HUDEP-2 (cell line): ENCODE data around the gene DMD.
"Not testable (repeated sequence)": the region's sequence is repeated elsewhere in the genome, so short reads cannot be mapped to it uniquely, and the experiment has no call there.

Source experiments
- DNase-seq, 76 experiments: peaks; one replicate each; lab custom pipeline; 2025; ENCODE audit not compliant: unreplicated experiment in 76 of 76; lab: John Stamatoyannopoulos, UW

Gene DMD

DNA sequence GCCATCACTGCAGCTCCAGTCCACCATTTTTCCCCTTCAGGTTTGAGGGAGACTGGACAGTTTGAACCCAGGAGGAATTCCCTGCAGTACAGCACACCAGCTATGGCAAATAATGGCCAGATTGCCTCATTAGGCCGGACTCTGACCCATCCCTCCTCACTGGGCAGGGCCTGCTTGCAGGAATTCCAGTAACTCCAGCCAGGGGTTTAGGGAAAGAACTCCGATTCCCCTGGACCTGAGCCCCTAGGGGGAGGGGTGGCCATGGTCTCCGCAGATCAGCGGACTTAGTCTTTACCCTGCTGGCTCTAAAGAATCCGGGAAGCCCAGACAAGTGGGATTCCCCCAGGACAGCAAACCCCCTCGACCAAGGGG lies 342.8 kb downstream of the DMD start:
- no peak for DNase-seq

DNA sequence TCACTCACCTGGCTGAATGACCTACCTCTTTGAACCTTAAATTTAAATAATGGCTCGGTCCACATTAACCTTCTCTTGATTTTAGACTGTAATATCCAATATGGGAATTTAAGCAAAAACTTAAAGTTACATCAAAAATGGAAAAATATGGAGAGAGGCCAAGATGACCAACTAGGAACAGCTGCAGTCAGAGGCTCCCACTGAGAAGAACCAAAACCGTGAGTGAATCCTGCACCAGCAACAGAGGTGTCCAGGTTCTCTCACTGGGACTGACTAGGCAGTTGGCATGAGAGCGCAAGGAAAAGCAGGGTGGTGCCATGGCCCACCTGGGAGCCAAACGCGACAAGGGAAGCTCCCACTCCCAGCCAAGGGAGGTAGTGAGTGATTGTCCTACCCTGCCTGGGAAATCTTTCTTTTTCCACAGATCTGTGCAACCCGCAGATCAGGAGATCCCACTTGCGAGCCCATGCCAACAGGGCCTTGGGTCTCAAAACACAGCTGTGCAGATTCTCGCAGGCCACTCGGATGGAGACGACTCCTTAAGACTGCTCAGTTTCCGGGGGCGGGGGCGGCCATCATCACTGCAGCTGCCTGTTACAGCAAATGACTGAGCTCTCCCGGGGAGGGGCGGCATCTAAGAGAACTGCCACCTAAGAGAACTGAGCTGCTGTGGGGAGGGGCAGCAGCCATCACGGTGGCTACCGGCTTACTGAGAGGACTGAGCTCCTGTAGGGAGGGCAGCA lies 343.4 kb downstream of the DMD start:
- no peak for DNase-seq

DNA sequence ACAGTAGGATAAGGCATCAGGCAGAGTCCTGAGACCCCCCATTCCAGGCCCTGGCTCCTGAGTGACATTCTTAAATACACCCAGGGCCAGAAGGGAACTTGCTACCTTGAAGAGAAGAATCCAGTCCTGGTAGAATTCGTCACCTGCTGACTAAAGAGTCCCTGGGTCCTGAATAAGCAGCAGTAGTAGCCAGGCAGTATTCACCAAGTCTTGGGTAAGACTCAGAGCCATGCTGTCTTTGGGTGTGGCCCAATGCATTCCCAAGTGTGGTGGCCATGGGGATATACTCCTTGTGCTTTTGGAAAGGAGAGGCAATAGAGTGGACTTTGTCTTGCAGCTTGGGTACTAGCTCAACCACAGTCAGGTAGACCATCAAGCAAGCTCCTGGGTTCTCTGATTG lies 359.1 kb downstream of the DMD start:
- no peak for DNase-seq

DNA sequence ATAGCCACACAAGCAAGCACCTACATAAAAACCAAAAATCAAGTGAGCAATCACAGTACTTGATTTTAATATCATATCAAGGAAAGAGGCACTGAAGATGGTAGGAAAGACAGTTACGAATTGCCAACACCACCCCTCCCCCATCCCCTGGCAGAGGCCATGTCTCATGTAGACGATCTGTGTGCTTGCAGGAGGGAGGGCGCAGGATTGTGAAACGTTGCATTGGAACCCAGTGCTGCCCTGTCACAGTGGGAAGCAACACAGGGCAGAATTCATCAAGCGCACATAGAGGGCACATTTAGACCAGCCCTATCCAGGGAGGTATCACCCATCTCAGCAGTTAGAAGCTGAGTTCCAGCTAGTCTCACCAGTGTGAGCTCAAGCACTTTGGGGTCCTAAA lies 359.8 kb downstream of the DMD start:
- no peak for DNase-seq

DNA sequence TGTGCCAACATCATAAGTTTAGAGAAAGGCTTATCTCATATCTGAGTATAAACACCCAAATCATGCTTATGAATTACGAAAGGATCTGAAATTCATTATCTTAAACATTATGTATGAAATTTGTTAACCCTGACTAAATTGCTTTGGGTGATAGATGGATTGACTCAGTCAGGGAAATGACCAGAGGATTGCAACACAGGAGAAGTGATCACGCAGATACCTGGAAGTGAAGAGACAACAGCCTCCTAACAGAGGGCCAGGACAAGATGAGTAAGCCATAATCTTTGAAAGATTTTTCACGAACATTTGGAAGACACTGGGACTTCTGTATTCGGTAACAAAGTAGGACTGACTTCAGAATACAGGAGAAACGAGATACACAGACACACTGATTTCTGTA lies 363.4 kb downstream of the DMD start:
- no peak for DNase-seq

DNA sequence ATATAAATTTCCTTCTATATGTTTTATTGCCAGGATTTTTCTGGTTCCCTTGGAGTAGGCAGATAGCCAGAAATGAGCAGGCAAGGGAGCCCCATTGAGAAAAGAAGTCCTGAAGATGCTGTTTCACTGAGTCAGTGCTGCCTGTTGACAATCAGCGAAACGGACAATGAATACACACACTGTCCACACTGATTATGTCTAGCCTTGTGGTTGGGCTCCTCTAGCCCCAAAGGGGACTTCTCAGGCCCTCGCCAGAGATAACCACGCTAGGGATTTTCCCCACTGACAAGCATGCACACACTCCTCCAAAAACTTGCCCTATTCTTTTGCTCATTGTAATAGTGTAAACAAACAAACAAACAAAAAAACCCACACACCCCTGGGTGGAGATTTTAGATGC lies 369.3 kb downstream of the DMD start:
- no peak for DNase-seq

DNA sequence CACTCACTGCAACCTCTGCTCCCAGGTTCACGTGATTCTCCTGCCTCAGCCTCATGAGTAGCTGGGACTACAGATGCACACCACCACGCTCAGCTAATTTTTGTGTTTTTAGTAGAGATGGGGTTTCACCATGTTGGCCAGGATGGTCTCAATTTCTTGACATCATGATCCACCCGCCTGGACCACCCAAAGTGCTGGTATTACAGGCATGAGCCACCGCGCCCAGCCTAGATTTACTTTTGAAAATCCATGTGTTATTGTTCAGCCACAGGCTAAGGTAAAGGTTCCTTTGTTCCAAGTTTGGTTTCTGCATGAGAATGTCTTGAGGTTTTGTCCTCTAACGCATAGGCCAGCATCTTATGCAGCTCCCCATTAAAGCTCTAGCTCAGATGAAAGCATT lies 371.6 kb downstream of the DMD start:
- no peak for DNase-seq

DNA sequence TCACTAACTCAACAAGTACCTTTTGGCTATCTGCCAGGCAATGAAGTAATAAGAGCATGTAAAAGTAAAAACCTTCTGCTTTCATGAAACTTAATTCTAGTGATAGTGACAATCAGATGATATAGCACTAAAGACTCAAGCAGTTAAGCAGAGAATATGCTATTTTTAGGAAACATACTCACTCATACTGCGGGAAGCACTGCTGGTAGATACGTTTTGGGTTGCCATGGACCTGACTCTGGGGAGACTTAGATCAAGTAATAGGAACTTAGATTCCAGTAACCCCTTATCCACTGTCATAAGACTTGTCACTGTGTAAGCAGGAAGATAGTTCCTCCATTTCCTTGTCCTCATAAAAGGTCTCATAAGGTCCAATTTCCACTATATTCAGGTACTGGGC lies 386.3 kb downstream of the DMD start:
- no peak for DNase-seq

DNA sequence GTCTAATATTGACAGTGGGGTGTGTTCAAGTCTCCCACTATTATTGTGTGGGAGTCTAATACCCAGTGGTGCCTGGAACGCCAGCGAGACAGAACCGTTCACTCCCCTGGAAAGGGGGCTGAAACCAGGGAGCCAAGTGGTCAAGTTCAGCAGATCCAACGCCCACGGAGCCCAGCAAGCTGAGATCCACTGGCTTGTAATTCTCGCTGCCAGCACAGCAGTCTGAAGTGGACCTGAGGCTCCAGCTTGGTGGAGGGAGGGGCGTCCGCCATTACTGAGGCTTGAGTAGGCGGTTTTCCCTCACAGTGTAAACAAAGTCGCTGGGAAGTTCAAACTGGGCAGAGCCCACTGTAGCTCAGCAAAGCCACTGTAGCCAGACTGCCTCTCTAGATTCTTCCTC lies 407.3 kb downstream of the DMD start:
- DNase-seq = no peak

DNA sequence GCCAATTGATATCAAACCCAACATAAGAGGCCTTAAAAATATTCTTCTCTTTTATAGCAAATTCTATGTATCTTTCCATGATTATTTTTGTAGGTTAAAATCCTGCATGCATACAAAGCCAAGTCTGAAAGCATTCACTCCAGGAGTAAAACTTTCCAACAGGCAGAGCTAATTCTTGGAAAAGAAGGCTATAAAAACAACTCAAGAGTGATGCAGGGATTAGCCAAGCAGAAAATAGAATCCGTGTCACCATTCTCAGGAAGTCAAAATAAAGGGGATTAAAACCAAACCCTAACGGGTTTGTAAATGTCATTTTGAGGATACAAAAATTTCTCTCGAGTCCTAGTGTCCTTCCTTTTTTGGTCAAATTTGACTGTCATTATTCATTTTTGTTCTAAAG lies 412.4 kb downstream of the DMD start:
- DNase-seq = no peak

DNA sequence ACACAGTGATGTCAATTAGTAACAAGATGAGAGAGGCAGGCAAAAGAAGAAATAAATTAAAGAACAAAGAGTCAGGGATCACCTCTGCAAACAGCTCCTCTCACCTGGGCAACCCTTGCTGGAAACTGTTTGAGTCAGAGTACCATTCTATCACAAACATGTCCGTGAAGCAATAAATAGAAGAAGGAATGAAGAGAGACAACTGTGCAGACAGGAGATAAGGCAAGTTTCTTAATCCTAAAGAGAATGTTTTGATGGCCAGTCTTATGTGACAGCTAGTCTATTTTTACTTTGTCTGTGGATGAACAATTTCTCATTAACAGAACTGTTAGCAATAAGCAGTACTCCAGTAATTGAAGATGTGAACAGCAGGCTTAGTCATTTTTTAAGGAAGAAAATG lies 422.4 kb downstream of the DMD start:
- DNase-seq = no peak

DNA sequence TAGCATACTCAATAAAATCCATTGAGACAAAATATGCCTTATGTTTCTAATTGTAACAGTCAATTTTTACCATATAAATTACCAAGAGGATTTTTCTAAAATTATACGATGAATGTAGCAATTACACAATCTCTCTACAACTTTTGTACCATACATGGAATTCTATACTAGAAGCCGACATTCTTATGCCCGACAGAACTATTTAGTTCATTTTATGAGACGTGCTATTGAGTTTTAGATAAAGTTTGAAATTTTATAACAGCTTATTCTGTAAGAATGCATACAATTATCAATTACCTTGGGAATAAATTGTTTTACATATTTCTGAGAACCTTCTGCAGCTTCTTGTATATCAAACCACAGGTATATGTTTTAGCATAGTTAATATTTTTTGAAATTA lies 431.2 kb downstream of the DMD start:
- DNase-seq = no peak

DNA sequence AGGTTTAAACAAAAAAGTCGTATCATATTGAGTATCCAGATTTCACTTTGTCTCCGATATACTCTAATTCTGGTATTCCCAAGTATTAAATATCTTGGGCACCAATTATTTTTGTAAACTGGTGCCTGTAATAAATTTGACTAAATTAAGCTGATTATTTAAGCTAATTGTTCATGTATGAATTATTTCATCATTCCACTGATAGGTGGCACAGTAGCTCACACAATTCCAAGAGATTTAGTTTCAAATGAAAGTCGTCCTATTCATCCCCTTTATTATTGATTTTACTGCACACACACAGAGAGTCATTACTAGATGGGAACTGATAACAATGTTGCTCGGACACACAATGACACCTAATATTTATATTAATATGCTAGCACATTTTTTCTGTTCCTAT lies 432.4 kb downstream of the DMD start:
- DNase-seq = no peak

DNA sequence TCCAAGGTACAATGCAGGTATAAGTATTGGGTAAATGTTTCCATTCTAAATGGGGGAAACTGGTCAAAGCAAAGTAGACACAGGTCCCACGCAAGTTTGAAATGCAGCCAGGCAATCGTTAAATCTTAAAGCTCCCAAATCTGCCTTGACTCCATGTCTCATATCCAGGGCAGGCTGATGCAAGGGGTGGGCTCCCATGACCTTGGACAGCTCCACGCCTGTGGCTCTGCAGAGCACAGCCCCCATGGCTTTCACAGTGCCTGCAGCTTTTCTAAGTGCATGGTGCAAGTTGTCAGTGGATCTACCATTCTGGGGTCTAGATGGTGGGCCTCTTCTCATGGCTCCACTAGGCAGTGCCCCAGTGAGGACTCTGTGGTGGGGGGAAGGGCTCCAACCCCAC lies 436.4 kb downstream of the DMD start:
- no peak for DNase-seq

DNA sequence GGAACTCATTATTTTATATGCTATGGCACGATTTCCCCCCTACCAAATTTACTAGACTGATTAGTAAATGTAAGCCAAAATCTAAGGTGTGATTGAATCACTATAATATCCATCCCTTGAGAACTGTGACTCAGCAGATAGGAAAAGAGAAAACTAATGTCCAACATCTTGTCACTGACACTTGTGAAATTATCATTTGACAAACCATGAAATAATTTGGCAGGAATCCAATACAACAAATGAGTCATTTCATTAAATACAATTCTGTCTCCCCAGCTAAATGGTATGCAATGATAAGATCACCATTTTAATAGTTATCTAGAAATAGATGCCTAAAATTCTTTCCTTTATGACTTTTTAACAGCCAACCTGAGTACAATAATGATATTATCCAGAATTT lies 462.3 kb downstream of the DMD start:
- no peak for DNase-seq

DNA sequence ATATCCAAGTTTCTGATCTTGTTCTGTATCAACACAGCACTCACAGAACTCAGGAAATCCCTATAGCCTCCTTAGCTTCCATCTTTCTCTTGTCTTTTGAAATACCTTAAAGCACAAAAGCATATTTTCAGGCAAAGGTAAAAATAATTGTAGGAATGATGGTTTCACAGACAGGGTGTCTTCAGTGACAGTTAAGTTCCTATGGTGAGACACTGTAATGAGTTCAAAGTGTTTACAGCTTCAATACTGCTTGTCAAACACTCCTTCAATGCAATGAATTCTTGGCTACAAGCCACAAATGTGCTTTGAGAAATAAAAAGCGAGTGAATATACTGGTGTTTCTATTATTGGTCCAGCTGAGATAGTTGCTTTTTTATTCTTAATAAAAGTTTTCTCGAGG lies 466.0 kb downstream of the DMD start:
- no peak for DNase-seq

DNA sequence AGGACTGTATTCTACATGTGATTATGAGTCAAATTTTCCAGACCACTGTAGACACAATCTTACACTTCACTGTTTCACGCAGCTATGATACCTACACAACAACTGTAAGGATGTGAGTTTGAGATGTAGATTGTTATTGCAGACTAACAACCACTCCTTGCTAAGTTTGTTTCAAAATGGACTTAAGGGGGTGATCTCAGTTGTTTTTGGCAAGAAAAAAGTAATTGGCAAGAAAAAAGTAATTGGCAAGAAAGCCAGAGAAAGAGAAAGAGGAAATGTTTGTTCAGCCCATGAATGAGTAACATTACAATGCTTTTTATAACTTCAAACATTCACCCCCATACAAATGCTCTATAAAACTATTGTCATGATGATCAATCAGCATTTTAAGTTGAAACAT lies 466.4 kb downstream of the DMD start:
- DNase-seq = no peak

DNA sequence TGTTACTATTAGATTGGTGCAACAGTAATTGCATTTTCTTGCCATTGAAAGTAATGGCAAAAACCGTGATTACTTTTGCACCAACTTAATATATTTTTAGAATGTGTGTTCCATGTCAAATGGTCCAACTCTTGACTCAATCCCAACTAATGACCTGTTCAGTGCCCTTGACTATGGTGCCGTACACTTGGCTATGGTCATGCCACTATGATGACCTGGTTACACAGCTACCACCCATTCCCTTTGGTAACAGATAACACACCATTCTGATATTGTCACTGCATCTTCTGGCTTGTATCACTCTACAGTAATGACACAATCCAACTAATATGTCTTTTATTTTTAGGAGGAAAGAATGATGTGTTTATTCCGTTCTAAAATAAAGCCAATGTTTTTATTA lies 469.4 kb downstream of the DMD start:
- no peak for DNase-seq

DNA sequence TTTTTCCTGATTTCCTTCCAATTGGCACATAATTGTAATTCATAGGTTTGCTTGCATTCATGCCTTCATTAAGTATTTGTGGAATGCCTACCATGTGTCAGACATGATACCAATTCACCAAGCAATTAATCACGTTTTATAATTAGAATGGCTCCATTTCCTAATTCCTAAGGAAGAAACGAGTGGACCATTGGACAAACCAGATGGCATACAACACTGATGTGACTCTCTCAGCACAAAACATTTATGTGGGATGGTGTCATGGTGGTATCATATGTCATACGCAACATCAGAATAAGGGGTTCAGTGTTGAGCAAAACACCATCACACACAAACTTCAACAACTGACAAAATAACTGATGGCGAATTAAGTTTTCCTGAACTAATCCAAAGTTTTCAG lies 502.8 kb downstream of the DMD start:
- no peak for DNase-seq

DNA sequence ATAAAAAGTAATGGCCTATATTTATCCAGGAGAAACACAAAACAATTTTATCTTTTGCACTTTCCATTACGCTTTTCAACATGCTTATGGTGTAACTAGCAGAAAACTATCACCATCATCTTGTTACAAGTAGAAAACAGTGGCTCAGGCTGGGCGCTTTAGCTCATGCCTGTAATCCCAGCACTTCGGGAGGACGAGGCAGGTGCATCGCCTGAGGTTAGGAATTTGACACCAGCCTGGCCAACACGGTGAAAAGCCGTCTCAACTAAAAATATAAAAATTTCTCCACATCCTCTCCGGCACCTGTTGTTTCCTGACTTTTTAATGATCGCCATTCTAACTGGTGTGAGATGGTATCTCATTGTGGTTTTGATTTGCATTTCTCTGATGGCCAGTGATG lies 506.0 kb downstream of the DMD start:
- not testable (repeated sequence) for DNase-seq

DNA sequence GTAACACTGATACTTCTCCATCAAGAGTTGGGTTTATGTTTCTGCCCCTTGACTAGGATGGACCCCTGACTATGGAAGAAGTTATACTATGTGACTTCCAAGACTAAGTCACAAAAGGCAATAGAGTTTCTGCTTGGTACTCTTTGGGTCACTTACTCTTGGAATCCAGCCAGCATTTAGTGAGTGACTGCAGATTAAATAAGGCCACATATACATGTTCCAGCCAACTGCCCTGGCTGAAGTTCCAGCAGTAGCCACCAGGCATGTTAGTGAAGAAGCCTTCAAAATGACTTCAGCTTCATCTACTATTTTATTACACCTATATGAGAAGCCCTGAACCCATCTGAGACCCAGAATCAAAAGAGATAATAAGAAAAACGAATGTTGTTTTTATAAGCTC lies 524.0 kb downstream of the DMD start:
- no peak for DNase-seq

DNA sequence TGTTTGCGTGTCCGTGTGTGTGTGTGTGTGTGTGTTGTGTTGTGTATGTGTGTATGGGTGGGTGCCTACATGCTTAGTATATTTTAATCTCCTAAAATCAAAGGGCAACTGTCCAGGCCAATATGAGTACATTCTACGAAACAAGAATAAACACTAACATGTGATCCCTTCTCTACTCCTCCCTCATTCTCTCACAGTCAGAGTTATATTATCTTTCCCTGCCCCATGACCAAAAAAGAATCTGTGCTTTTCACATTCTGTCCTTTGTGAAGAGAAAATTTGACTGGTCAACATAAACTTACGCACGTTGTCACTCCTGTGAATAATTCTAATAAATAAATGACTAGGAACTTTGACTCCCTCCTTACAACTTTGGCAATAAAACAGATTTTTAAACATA lies 532.9 kb downstream of the DMD start:
- no peak for DNase-seq

DNA sequence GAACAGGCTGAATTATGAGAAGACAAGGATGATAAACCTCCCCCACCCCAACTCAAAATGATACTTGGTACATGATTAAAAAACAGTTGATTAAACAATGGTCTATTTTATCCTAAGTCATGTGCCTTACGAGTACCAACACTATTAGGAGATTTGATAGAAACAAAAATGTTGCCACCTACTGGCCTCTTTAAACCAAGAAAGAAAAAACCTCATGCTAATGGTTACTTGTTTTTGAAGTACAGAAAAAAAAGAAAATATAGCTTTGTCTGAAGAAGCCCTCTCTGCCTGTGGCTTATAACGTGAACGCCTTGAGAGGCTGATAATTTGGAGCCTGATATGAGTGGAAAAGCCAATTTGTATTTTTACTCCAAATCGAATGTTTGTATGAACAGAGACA lies 538.2 kb downstream of the DMD start:
- no peak for DNase-seq
